Activated naive CD4-positive, alpha-beta T cell treated with anti-CD3 and anti-CD28 coated beads, Interleukin-2, amount 50 U/mL, for 24 hours (primary cell): ENCODE measurements around the gene PSMB5.

Source experiments
- H3K27ac Mint-ChIP-seq: one replicate; pipeline ENCODE4 v1.8.0; 2021; ENCODE audit warnings: mild to moderate bottlenecking, mixed read lengths
- H3K27me3 Mint-ChIP-seq: one replicate; pipeline ENCODE4 v1.8.0; 2021; ENCODE audit warnings: mixed read lengths
- H3K36me3 Mint-ChIP-seq: one replicate; pipeline ENCODE4 v1.8.0; 2021; ENCODE audit warnings: mixed read lengths
- H3K4me1 Mint-ChIP-seq: one replicate; pipeline ENCODE4 v1.8.0; 2021; ENCODE audit warnings: mixed read lengths
- H3K4me3 Mint-ChIP-seq: one replicate; pipeline ENCODE4 v1.8.0; 2021; ENCODE audit warnings: mild to moderate bottlenecking, mixed read lengths
- H3K9me3 Mint-ChIP-seq: one replicate; pipeline ENCODE4 v1.8.0; 2021; ENCODE audit warnings: mixed read lengths

Gene PSMB5

DNA sequence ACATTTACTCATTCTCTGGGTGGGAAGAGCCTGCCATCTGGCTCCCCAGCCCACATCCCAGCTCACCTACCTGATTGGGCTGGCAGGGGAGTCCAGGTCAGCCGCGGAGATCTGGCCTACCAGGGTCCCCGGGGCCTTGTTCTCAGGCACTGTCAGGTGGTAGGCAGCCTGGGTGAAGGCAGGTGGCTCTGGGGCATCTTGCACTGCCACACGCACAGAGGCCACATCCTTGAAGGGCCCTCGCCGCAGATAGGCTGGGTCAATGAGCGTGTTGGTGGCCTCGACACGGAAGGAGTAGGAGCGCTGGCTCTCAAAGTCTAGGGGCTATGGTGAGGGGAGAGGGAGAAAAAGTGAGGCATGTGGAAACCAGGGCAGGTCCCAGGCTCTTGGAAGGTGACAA lies 18.7 kb upstream of the PSMB5 start:
- peaks cover 18% of the 10 kb centered on the region for H3K4me1 Mint-ChIP-seq
- H3K36me3 Mint-ChIP-seq: peaks cover 2% of the 10 kb centered on the region
- H3K27me3 Mint-ChIP-seq: no peaks in the 10 kb centered on the region
- no peak overlapping the region for H3K4me3 Mint-ChIP-seq
- H3K9me3 Mint-ChIP-seq: no peaks in the 10 kb centered on the region
- H3K27ac Mint-ChIP-seq: no peak overlapping the region

DNA sequence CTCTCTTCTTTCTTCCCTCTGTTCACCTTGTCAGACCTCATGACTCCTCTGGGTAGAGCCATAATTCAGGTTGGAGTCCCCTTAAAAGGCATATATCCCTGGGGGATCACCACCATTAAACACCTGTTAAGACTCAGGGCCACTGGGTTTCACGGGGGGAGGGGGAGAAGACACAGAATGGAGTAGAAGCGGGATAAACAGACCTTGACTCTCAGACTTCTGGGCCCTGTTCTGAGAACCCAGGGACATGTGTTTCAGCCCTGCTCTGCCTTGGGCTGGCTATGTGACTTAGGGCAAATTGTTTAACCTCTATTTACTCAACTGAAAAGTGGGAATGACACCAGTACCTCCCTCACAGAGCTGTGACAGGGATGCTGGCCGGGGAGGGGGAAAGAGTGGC lies 18.0 kb upstream of the PSMB5 start:
- Mint-ChIP-seq H3K27ac (no peak overlapping the region), H3K27me3 (no peaks in the 10 kb centered on the region)

DNA sequence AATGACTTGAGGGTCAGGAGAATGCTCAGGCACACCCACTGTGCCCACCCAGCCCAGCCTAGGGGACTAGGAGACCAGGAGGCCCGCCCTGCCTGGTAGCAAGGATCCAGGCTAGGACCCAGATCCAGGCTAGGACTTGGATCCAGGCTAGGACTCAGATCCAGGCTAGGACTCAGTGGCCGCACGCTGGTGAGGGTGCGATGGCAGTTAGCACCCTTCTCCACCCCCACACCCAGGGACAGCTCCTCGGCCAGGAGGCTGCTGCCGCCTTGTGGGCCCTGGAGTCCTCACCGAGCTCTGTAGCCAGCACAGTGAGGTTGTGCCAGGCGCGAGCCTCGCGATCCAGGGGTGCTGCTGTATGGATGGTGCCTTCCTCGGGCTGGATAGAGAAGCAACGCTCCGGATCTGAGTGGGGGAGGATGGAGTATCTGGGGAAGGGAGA lies 17.5 kb upstream of the PSMB5 start:
- H3K4me3 Mint-ChIP-seq: no peak overlapping the region
- H3K4me1 Mint-ChIP-seq: peaks cover 13% of the 10 kb centered on the region
- peaks cover 2% of the 10 kb centered on the region for H3K36me3 Mint-ChIP-seq
- H3K27me3 Mint-ChIP-seq: peaks cover 2% of the 10 kb centered on the region
- H3K27ac Mint-ChIP-seq: no peak overlapping the region
- H3K9me3 Mint-ChIP-seq: no peaks in the 10 kb centered on the region

More for the DNA sequence above, 18.0 kb upstream of the PSMB5 start:
- no peak overlapping the region for H3K4me3 Mint-ChIP-seq
- peaks cover 13% of the 10 kb centered on the region for H3K4me1 Mint-ChIP-seq
- no peaks in the 10 kb centered on the region for H3K9me3 Mint-ChIP-seq
- H3K36me3 Mint-ChIP-seq: no peaks in the 10 kb centered on the region

DNA sequence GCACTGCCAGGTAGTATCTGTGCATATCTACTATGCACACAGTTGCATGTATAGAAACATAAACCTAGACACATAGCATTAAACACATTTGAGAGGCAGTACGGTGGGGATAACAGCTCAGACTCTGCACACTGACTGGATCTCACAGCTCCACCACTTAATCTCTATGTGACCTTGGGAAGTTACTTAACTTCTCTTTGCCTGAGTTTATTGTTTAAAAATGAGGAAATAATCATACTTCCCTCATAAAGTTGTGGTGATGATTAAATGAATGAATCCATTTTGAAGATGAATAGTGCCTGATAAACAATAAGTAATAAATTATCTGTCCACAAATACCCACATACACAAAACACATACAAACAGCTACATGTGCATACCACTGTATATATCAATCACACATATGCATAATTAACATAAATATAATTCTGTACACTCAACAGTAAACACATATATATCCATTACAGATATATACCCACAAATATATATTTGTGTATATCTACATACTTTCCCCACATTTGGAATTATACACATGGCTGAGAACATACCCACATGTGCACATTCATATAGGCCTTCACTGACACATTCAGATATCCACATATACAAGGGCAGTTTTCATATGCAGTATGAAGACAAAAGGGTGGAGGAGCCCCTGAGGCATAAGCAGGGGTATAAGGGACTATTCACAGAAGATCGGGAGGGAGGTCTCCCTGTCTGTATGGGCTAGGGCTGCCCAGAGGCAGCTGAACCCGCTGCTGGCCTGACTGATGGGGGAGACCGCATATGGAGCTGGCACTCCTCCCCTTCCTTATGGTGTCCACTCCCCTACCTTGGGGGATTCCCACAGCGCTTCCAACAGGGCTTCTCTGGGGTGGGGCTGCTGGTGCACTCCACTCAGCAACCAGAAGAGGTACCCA lies 16.7 kb upstream of the PSMB5 start:
- peaks cover 2% of the 10 kb centered on the region for H3K27me3 Mint-ChIP-seq
- H3K36me3 Mint-ChIP-seq: peaks cover 2% of the 10 kb centered on the region
- peaks cover 6% of the 10 kb centered on the region for H3K4me1 Mint-ChIP-seq
- H3K4me3 Mint-ChIP-seq: no peak overlapping the region
- H3K9me3 Mint-ChIP-seq: no peaks in the 10 kb centered on the region
- H3K27ac Mint-ChIP-seq: no peak overlapping the region

DNA sequence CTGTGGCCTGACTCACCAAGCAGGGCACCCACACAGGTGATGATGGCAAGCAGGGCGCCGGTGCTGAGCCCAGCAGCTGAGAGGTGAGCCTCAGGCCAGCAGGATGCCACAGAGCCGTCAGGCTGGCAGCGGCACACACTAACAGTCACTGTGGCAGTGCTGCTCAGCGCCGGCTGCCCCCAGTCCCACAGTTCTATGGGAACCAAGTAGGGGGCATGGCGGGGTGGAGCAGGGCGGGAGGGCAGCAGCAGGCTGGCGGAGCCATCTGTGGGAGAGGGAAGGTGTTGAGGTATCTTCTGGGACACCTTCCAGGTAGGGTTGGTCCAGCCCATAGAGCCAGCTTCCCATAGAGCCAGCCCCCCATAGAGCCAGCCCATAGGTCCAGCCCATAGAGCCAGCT lies 14.3 kb upstream of the PSMB5 start:
- Mint-ChIP-seq H3K9me3 (no peaks in the 10 kb centered on the region), H3K36me3 (peaks cover 2% of the 10 kb centered on the region), H3K27ac (no peak overlapping the region), H3K4me3 (no peak overlapping the region), H3K27me3 (peaks cover 2% of the 10 kb centered on the region), H3K4me1 (no peaks in the 10 kb centered on the region)

DNA sequence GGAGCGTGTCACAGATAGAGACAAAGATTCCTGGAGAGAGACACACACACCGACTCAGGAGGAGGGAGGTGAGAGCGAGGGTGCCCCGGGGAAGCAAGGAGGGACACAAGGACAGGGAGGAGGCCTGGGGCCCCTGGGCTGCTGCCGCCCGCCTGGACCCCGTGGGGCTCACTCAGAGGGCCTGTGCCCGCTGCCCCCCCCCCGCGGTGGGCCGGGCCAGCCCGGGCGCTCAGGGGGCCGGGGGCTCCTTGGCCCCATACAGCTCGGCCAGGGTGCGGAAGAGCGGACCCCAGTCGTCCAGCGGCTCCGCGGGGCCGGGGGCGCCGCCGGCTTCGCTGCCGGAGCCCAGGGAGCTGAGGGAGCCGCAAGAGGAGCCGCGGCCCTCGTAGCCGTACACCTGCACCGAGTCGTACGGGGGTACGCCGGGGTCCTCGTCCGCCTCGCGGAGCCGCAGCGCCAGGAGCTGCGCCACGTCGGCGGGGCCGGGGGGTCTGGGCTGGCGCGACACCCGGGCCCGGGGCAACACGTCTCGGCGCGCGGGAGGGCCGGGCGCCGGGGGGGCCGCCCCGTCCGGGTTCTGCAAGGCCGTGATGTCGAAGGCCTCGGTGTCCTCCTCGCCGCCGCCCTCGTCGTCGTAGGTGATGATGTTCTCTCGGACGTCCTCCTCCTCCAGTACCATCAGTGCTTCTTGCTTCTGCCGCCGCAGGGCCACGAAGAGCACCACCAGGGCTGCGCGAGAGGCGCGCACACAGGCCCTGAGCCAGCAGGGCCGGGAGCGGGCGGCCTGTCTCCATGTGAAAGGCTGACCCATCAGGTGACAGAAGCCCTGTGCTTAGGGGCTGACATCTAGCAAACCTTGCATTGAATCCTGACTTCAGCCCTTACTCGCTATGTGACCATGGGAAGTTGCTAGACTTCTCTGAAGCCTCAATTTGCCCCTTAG lies 13.3 kb upstream of the PSMB5 start:
- Mint-ChIP-seq H3K4me3 (no peak overlapping the region), H3K4me1 (no peaks in the 10 kb centered on the region), H3K27me3 (peaks cover 2% of the 10 kb centered on the region), H3K9me3 (no peaks in the 10 kb centered on the region), H3K36me3 (peaks cover 2% of the 10 kb centered on the region), H3K27ac (no peak overlapping the region)

DNA sequence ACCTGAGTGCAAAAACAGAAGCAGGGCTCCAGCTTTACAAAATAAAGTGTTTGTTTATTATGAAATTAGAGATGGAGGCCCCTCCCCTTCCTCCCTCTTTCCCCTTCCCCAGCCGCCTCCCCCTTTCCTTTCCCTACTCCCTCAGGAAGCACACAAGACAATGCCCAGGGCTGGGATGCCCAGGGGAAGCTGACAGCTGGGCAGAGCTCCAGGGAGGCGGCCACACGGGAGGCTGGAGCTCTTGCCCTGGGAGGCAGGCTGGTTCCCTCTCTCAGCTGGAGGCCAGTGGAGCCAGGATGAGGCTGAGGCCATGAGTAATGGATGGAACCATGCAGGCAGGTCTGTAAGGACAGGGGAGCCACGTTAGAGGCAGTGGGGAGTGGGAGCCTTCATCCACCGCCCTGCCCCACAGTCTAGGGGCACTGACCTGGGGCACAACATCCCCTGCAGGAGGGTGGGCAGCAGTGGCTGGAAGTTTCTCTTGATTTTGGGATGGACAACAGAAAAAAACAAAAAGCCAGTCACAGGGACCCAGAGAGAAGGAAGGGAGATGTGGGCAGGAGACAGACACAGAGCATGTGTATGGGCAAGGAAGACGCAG lies 12.4 kb upstream of the PSMB5 start:
- H3K27me3 Mint-ChIP-seq: peaks cover 2% of the 10 kb centered on the region
- H3K27ac Mint-ChIP-seq: peak overlapping the region; percentile 14
- no peak overlapping the region for H3K4me3 Mint-ChIP-seq
- peaks cover 2% of the 10 kb centered on the region for H3K36me3 Mint-ChIP-seq
- no peaks in the 10 kb centered on the region for H3K9me3 Mint-ChIP-seq
- no peaks in the 10 kb centered on the region for H3K4me1 Mint-ChIP-seq

DNA sequence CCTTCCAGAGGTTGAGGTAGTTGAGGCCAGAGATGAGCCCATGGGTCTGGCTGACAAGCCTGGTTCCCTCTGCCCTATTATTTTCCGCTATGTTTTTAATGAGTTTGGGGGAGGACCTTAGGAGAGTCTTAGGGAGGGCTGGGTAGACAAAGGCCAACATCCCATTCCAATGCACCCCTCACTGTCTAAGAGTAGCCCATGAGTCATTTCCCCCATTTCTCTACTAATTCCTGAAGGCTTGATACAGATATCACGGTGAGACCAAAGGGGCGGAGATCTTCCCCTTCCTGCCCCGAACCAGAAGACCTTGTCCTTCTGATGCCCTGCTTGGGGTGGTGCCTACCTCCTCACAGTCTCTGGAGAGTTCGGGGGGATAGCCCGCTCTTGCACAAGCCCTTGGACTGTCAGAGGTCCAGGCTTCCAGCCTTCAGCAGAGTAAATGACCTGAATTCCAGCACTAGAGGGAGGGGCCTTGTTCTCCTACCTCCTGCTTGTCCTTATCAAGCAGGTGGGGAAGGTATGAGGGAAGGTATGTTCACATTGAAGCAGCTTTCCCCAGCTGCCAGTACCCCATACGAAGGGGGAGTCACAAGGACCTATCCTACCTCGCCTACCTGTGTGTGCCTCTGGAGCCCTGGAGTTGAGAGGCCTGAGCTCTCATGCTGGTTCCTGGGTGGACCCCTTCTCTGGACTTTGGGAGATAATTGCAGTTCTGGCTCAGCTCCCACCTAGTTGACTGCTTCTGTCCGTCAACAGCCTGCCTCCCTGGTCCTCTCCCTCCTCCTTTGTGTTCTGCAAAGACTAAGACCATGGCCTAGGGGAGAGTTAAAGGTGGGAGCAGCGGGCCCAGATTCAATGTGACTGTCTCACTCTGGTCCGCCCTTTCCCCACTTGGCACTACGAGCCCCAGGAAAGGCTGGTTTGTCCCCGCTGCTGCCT lies 11.0 kb upstream of the PSMB5 start:
- Mint-ChIP-seq H3K27me3 (peaks cover 2% of the 10 kb centered on the region), H3K36me3 (peaks cover 2% of the 10 kb centered on the region), H3K9me3 (no peaks in the 10 kb centered on the region), H3K4me3 (no peak overlapping the region), H3K4me1 (no peaks in the 10 kb centered on the region), H3K27ac (no peak overlapping the region)

DNA sequence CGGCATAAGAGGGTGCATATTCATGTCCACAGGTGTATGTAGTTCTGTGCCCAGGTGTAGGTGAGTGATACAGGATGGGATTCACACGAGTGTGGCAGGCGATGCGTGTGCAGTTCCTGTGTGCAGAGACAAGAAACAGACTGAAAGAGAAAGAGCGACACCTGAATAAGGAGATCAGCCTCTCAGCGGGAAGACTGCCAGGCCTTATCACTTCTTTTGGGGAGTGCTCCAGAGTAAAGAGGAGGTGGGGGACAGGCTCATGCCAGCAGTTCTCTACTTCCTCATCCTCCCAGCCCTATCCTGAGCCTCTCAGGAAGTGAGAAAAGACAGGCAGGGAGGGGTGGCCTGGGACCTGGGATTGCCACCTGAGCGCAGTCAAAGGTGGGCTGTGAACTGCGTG lies 10.1 kb upstream of the PSMB5 start:
- Mint-ChIP-seq H3K27me3 (peaks cover 2% of the 10 kb centered on the region), H3K4me3 (no peak overlapping the region), H3K27ac (no peak overlapping the region)

DNA sequence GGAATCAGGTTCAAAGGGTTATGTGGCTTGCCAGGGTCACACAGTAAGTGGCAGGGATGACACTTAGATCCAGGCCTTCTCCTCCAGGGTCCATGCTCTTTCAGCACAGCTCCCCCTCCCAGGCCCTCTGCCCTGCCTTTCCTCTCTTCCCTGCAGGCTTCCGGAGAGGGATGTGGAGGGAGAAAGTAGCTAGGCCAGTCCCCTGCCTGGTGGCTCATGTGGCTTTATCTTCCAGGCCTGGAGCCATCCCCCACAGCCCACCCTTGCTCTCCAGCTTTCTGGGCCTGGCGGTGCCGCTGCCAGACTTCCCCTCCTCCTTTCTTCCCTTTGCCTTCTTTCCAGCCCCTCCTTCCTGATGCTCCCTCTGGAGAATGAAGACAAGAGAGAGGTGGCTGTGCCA lies 9.1 kb upstream of the PSMB5 start:
- Mint-ChIP-seq H3K4me1 (no peaks in the 10 kb centered on the region), H3K27me3 (peaks cover 2% of the 10 kb centered on the region), H3K27ac (no peak overlapping the region), H3K9me3 (no peaks in the 10 kb centered on the region), H3K4me3 (no peak overlapping the region), H3K36me3 (peaks cover 2% of the 10 kb centered on the region)

More for the DNA sequence above, 10.1 kb upstream of the PSMB5 start:
- H3K4me1 Mint-ChIP-seq: no peaks in the 10 kb centered on the region
- no peaks in the 10 kb centered on the region for H3K9me3 Mint-ChIP-seq
- H3K36me3 Mint-ChIP-seq: peaks cover 2% of the 10 kb centered on the region

DNA sequence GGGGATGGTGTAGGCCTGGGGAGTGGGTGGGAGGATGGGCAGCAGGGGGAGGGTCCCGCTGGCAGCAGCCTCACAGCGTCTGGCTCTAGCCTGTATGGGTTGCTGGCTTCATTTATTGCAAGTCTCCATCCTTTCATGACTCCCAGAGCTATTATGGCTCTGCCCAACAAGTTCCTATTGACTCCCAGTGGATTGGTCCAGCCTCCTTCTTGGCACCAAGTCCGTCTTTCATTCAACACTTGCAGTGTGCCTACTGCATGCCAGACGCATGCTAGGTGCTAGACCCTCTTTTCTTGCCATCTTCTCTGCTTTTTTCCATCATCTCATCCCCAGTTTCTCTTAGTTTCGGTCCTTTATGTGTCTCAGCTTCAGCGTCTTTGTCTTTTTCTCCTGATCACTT lies 8.4 kb upstream of the PSMB5 start:
- H3K36me3 Mint-ChIP-seq: peaks cover 2% of the 10 kb centered on the region
- peaks cover 2% of the 10 kb centered on the region for H3K27me3 Mint-ChIP-seq
- no peaks in the 10 kb centered on the region for H3K4me1 Mint-ChIP-seq
- H3K27ac Mint-ChIP-seq: no peak overlapping the region
- no peak overlapping the region for H3K4me3 Mint-ChIP-seq
- no peaks in the 10 kb centered on the region for H3K9me3 Mint-ChIP-seq

DNA sequence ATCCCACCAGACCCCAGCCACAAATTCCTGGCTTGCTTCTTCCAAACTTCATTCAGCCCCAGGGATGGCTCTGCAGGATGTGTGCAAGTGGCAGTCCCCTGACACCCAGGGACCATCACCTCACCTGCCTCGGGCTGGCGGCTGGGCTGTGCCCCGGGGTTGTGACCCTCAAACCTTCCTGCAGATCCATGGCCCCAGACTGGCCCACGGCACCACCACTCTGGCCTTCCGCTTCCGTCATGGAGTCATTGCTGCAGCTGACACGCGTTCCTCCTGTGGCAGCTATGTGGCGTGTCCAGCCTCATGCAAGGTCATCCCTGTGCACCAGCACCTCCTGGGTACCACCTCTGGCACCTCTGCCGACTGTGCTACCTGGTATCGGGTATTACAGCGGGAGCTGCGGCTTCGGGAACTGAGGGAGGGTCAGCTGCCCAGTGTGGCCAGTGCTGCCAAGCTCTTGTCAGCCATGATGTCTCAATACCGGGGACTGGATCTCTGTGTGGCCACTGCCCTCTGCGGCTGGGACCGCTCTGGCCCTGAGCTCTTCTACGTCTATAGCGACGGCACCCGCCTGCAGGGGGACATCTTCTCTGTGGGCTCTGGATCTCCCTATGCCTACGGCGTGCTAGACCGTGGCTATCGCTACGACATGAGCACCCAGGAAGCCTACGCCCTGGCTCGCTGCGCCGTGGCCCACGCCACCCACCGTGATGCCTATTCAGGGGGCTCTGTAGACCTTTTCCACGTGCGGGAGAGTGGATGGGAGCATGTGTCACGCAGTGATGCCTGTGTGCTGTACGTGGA lies 7.7 kb upstream of the PSMB5 start, which contains the start of gene PSMB11:
Gene PSMB11, plus strand, starts transcription at position 51 of the 804 bp plus-strand sequence. Its CDS starts 14 bp downstream, at position 65.
- Mint-ChIP-seq H3K36me3 (no peaks in the 10 kb centered on the region), H3K4me3 (no peak within 1 kb of the TSS), H3K27ac (peak within 1 kb of the TSS; percentile 62), H3K4me1 (no peaks in the 10 kb centered on the region), H3K9me3 (no peaks in the 10 kb centered on the region), H3K27me3 (no peaks in the 10 kb centered on the region)

DNA sequence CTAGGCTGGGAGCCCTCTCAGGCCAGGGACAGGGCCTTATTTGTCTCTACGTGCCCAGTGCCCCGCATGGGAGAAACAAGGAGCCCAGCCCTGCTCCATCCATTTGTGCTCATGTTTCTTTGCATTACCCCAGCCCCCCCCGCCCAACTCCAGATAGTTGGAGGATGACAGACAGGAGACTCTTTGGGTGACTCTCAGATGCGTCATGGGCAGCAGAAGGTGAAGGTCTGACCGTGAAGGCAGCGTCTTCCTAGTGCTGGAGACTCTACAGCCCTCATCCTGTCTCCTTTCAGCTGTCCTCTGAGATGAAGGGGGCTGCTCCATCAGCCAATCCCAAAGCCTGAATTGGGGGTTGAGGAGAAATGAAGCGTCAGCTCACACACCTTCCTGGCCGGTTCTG lies 7.0 kb upstream of the PSMB5 start:
- Mint-ChIP-seq H3K4me1 (no peaks in the 10 kb centered on the region), H3K36me3 (no peaks in the 10 kb centered on the region), H3K27me3 (no peaks in the 10 kb centered on the region), H3K27ac (no peak overlapping the region), H3K9me3 (no peaks in the 10 kb centered on the region), H3K4me3 (no peak overlapping the region)

DNA sequence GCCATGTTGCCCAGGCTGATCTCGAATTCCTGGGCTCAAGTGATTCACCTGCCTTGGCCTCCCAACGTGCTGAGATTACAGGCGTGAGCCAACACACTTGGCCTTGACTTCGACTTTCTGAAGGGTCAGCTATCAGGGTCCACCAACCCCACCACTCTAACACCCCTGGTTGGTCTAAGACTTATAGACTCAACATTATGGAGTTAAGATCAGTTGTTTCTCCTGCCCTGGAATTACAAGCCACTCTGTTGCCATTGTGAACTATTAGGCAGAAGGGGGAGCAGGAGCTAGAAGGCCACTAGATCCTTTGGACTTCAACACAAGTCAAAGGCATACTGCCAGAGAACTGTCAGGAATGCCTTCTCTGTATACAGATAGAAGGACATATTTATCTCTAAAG lies 5.4 kb upstream of the PSMB5 start:
- Mint-ChIP-seq H3K4me3 (no peak overlapping the region), H3K27ac (no peak overlapping the region), H3K9me3 (peaks cover 5% of the 10 kb centered on the region), H3K36me3 (no peaks in the 10 kb centered on the region), H3K27me3 (no peaks in the 10 kb centered on the region), H3K4me1 (peaks cover 8% of the 10 kb centered on the region)
